Esophagus (tissue), 2 donors: Measurements from ENCODE around the gene LCE2D. TPM values are rescaled to one million over a fixed set of nuclear protein-coding genes. Genes with fewer than 3 reads are reported as not detected.

Source experiments
- H3K27ac ChIP-seq, 2 donors: one replicate each; pipeline ENCODE4 v1.5.1; 2013; ENCODE audit warnings: low read depth in 2 of 2, mild to moderate bottlenecking in 2 of 2, inconsistent platforms in 1 of 2, low read length in 1 of 2, moderate library complexity in 1 of 2
- H3K27me3 ChIP-seq, 2 donors: one replicate each; pipeline ENCODE4 v1.6.1; 2013; ENCODE audit warnings: low read length in 2 of 2, control low read depth in 1 of 2, mild to moderate bottlenecking in 1 of 2; ENCODE audit not compliant: insufficient read depth in 2 of 2, control insufficient read depth in 1 of 2
- H3K36me3 ChIP-seq, 2 donors: one replicate each; pipeline ENCODE4 v1.6.1; 2013; ENCODE audit warnings: low read length in 1 of 2; ENCODE audit not compliant: control insufficient read depth in 2 of 2, insufficient read depth in 2 of 2
- H3K4me1 ChIP-seq, 2 donors: one replicate each; pipeline ENCODE4 v1.6.1; 2013; ENCODE audit warnings: low read length in 1 of 2; ENCODE audit not compliant: control insufficient read depth in 2 of 2, insufficient read depth in 2 of 2
- H3K4me3 ChIP-seq, 2 donors: one replicate each; pipeline ENCODE4 v1.5.1; 2013; ENCODE audit warnings: low read length in 2 of 2, mild to moderate bottlenecking in 2 of 2, low read depth in 1 of 2, moderate library complexity in 1 of 2
- H3K9me3 ChIP-seq, 2 donors: one replicate each; pipeline ENCODE4 v1.6.1; 2013; ENCODE audit warnings: mild to moderate bottlenecking in 2 of 2, low read depth in 1 of 2, low read length in 1 of 2, moderate library complexity in 1 of 2; ENCODE audit not compliant: control insufficient read depth in 2 of 2, insufficient read depth in 1 of 2
- WGBS, 2 donors: extraction: QIAGEN DNeasy Blood & Tissue Kit; methylation state at CpG; one replicate each; pipeline ENCODE4 v1.1.7; 2013; 5-methylcytosine and 5-hydroxymethylcytosine counted together
- polyA plus RNA-seq, 2 donors: library from polyadenylated mRNA; stranded (reverse); fragments of 200-250 nt; gene quantifications; one replicate each; pipeline ENCODE4 v1.2.3, GENCODE V29; 2013
- donor health status: healthy with polysubstance abuse.
- donor health status: Bipolar disorder and iron deficiency.

LCE2D gene, protein sequence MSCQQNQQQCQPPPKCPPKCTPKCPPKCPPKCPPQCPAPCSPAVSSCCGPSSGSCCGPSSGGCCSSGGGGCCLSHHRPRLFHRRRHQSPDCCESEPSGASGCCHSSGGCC
- polyA plus RNA-seq, result not detected

DNA sequence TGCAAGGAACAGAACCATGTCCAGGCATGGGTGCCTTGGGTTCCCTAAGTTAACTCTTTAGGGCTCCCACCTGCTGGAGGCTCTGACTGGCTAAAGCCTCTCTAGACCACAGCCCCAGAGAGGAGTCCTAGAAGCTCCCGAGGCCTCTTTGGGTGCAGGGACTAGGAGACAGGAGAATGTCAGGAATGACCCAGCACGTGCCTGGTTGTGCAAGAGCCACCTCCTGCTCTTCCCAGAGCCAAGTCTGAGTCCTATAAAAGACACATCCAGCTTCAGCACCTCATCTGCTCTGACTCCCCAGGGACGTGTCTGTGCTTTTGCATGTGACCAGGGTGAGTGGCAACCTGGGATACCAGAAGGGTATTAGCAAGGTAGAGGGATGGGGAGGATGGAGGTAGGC, at the start of gene LCE2D:
TSS of gene LCE2D (plus strand) at position 283 of the 400 bp plus-strand sequence. CDS start 726 bp downstream, outside the sequence.
- H3K27me3 ChIP-seq, result no peaks in the 10 kb centered on the region
- H3K4me3 ChIP-seq, result no peak within 1 kb of the TSS
- no peaks in the 10 kb centered on the region for H3K9me3 ChIP-seq
- H3K4me1 ChIP-seq, result no peaks in the 10 kb centered on the region
- H3K27ac ChIP-seq, result no peak within 1 kb of the TSS
- 69 to 73% methylated on average over 3 of the region's 3 CpGs for WGBS, 2 donors
- no peaks in the 10 kb centered on the region for H3K36me3 ChIP-seq

DNA sequence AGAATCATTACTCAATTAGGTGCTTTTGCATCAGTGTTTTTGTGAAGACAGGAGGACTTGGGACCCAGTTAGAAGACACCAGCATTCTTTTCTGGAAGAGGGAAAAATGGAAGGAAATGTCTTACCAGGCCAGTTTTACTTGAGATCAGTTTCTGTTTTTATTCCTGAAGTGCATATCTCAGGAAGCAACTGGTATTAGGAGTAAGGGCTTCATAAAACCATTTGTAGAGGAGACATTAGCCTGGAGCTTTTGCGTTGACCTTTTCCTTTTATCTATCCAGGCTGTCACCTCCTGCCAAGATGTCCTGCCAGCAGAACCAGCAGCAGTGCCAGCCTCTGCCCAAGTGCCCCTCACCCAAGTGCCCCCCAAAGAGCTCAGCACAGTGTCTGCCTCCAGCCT, 49.7 kb upstream of the LCE2D start, which contains the start of gene LCE3B:
TSS of gene LCE3B (plus strand) at position 301 of the 400 bp plus-strand sequence. CDS start at position 301, 0 bp downstream.
- H3K27me3 ChIP-seq, result no peaks in the 10 kb centered on the region
- no peak within 1 kb of the TSS for H3K27ac ChIP-seq
- WGBS, 2 donors, result 74 to 100% methylated on average over 1 of the region's 1 CpG
- no peaks in the 10 kb centered on the region for H3K9me3 ChIP-seq
- H3K36me3 ChIP-seq, result no peaks in the 10 kb centered on the region
- H3K4me1 ChIP-seq, result no peaks in the 10 kb centered on the region
- H3K4me3 ChIP-seq, result no peak within 1 kb of the TSS

DNA sequence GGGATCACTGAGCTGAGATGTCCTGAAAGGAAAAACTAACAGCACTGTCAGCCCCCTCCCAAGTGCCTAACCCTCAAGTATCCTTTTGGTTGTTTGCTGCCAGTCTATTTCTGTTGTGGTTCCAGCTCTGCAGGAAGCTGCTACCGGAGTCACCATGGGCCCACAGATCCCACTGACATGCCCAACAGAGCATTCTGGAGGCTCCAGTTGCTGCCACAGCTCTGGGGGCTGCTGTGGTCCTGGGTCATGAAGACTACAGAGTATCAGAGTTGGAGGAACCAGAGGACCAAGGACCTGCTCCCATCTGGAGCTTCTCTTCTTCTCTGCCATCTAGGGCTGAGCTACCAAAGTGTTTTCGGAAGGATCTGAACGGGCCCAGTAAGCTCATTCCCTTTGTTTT, 41.2 kb upstream of the LCE2D start:
- H3K27me3 ChIP-seq, result no peaks in the 10 kb centered on the region
- H3K36me3 ChIP-seq, result no peaks in the 10 kb centered on the region
- peaks cover 0 to 4% of the 10 kb centered on the region in 2 donors for H3K4me1 ChIP-seq
- no peak overlapping the region for H3K4me3 ChIP-seq
- H3K27ac ChIP-seq, result no peak overlapping the region
- no peaks in the 10 kb centered on the region for H3K9me3 ChIP-seq
- 45 to 87% methylated on average over 3 of the region's 3 CpGs for WGBS, 2 donors

- no peak within 1 kb of the TSS for H3K27ac ChIP-seq
- no peaks in the 10 kb centered on the region for H3K27me3 ChIP-seq
- H3K36me3 ChIP-seq, result no peaks in the 10 kb centered on the region
- H3K4me1 ChIP-seq, result peaks cover 0 to 4% of the 10 kb centered on the region in 2 donors
- no peaks in the 10 kb centered on the region for H3K9me3 ChIP-seq
- H3K4me3 ChIP-seq, result no peak within 1 kb of the TSS
- whole genome bisulfite sequencing, 2 donors, result 34 to 40% methylated on average over 10 of the region's 10 CpGs
These were observed 40.4 kb upstream of the LCE2D start, which contains the start of gene LCE3A for GRCh38 chr1:152622803-152623202. Gene LCE3A (minus strand): TSS chr1:152623103. CDS start chr1:152623103, 0 bp downstream.

DNA sequence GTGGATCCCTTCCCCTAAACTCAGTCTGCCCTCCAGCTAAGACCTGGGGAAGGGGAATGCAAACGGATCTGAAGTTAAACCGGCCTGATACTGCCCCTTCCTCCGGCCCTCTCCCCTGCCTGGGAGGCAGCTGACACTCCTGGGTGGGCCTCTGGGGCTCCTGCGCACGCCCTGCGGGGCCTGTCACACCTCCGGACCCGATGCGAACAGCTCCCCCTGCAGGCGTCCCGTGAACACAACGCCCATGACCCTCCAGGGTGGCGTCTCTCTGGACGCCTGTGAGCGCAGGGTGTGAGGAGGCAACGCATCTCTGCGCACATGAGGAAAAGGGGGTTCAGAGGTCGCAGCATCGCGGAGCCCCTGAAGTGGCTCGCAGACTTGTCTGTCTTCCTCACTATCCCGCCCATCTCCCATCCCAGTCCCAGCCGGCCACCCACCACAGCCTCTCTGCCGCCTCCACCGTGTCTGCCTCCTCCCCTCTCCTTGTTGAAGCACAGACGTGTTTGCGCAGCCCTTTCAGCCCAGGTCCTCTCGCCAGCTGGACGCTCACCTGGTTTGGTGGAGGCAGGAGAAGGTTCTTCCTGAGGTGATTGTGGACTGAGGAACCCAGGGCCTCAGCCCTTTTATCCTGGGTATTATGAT, 39.9 kb upstream of the LCE2D start:
- no peaks in the 10 kb centered on the region for H3K27me3 ChIP-seq
- H3K4me1 ChIP-seq, result peaks cover 0 to 4% of the 10 kb centered on the region in 2 donors
- no peak overlapping the region for H3K4me3 ChIP-seq
- H3K27ac ChIP-seq, result no peak overlapping the region
- 27 to 33% methylated on average over 29 of the region's 29 CpGs for WGBS, 2 donors
- no peaks in the 10 kb centered on the region for H3K36me3 ChIP-seq
- no peaks in the 10 kb centered on the region for H3K9me3 ChIP-seq

DNA sequence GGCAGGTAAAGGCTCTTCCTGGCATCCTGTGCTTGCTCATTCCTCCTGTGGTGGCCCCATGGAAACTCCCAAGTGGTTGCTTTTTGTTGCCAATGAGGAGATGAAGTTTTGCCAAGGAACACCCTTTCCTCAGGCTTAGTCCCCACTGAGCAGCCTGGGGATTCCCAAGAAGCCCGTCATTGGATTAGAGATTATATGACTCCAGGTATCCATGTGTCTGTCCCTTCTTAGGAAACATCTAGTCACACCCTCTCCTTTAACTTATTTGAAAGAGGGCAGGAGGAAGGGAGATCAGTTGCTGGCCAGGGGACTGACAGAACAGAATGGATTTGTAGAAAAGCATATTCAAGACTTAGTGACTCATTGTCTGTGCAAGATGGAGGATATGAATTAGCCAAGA, 36.4 kb upstream of the LCE2D start:
- Histone ChIP-seq H3K4me1 (peaks cover 0 to 4% of the 10 kb centered on the region in 2 donors), H3K4me3 (no peak overlapping the region), H3K27me3 (no peaks in the 10 kb centered on the region), H3K36me3 (no peaks in the 10 kb centered on the region), H3K9me3 (no peaks in the 10 kb centered on the region), H3K27ac (no peak overlapping the region)
- 47 to 67% methylated on average over 1 of the region's 1 CpG for WGBS, 2 donors

GRCh38 chr1:152630596-152630995, 32.6 kb upstream of the LCE2D start:
- Histone ChIP-seq H3K27me3 (no peaks in the 10 kb centered on the region), H3K36me3 (no peaks in the 10 kb centered on the region), H3K4me1 (no peaks in the 10 kb centered on the region), H3K9me3 (no peaks in the 10 kb centered on the region), H3K27ac (no peak overlapping the region), H3K4me3 (no peak overlapping the region)
- 87 to 92% methylated on average over 3 of the region's 3 CpGs for WGBS, 2 donors

DNA sequence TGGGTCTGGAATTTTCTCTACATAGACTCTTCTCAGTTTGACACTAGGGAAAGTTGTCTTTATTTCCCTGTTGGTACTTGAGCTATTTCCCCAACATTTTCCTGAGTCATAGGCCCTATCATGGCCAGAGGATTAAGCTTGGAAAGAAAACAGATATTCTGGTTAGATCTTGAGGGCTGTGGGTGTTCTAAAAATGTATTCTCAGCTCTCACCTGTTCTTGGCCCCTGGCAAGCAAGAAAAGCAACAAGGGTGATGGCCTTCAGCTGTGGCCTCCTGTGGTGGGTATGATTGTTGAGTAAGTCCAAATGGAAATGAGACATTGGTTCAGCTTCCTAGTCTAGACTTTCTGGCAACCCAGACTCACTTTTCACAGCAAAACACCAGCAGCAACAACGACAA, 22.8 kb upstream of the LCE2D start:
- no peaks in the 10 kb centered on the region for H3K27me3 ChIP-seq
- H3K27ac ChIP-seq, result no peak overlapping the region
- no peaks in the 10 kb centered on the region for H3K4me1 ChIP-seq
- H3K4me3 ChIP-seq, result no peak overlapping the region
- H3K36me3 ChIP-seq, result no peaks in the 10 kb centered on the region
- WGBS, 2 donors, result 76% methylated on average over 1 of the region's 1 CpG
- no peaks in the 10 kb centered on the region for H3K9me3 ChIP-seq

GRCh38 chr1:152643945-152644344, 19.2 kb upstream of the LCE2D start:
- Histone ChIP-seq H3K27ac (no peak overlapping the region), H3K4me1 (no peaks in the 10 kb centered on the region), H3K9me3 (no peaks in the 10 kb centered on the region), H3K36me3 (no peaks in the 10 kb centered on the region), H3K4me3 (no peak overlapping the region), H3K27me3 (no peaks in the 10 kb centered on the region)
- WGBS, 2 donors, result 60 to 65% methylated on average over 3 of the region's 3 CpGs

- Histone ChIP-seq H3K4me1 (no peaks in the 10 kb centered on the region), H3K27ac (no peak overlapping the region), H3K36me3 (no peaks in the 10 kb centered on the region), H3K4me3 (no peak overlapping the region), H3K27me3 (no peaks in the 10 kb centered on the region), H3K9me3 (no peaks in the 10 kb centered on the region)
- WGBS, 2 donors, result 33 to 47% methylated on average over 3 of the region's 3 CpGs
These were observed 18.0 kb upstream of the LCE2D start for GRCh38 chr1:152645146-152645545.
